ENCODE measurements around the gene STRIT1. TPM values are rescaled to one million over a fixed set of nuclear protein-coding genes. Genes with fewer than 3 reads are reported as not detected.
"Not testable (repeated sequence)": the region's sequence is repeated elsewhere in the genome, so short reads cannot be mapped to it uniquely, and the experiment has no call there.

STRIT1 gene
- total RNA-seq, 1 donor from 2014 or later: 2.5 TPM

- DNase-seq: peak; percentile 18
Measured at GRCh38 chr3:155313300-155313699, 19.8 kb upstream of the STRIT1 start.

GRCh38 chr3:155312781-155313180, 19.3 kb upstream of the STRIT1 start:
- no peak for DNase-seq

- DNase-seq: no peak
Measured at GRCh38 chr3:155309581-155309980, 16.1 kb upstream of the STRIT1 start.

- no peak for DNase-seq
Measured at GRCh38 chr3:155308831-155309230, 15.3 kb upstream of the STRIT1 start.

GRCh38 chr3:155307183-155307582, 13.7 kb upstream of the STRIT1 start:
- no peak for DNase-seq

- DNase-seq: no peak
Measured at GRCh38 chr3:155304394-155304793, 10.9 kb upstream of the STRIT1 start.

GRCh38 chr3:155303540-155304097, 10.1 kb upstream of the STRIT1 start:
- no peak for DNase-seq

- no peak for DNase-seq
Measured at GRCh38 chr3:155302891-155303290, 9.4 kb upstream of the STRIT1 start.

- peak; percentile 4 for DNase-seq
Measured at GRCh38 chr3:155302481-155302880, 9.0 kb upstream of the STRIT1 start.

- DNase-seq: no peak
Measured at GRCh38 chr3:155297100-155297499, 3.6 kb upstream of the STRIT1 start.

- DNase-seq: no peak
Measured at GRCh38 chr3:155296413-155296812, 2.9 kb upstream of the STRIT1 start.

GRCh38 chr3:155292693-155293092, 790 bp downstream of the STRIT1 start:
- DNase-seq: no peak

GRCh38 chr3:155292133-155292532, 1.4 kb downstream of the STRIT1 start:
- DNase-seq: peak; percentile 50

GRCh38 chr3:155286736-155287135, 6.7 kb downstream of the STRIT1 start:
- no peak for DNase-seq

- no peak for DNase-seq
Measured at GRCh38 chr3:155285936-155286335, 7.5 kb downstream of the STRIT1 start.

- DNase-seq: no peak
Measured at GRCh38 chr3:155283092-155284056, 10.1 kb downstream of the STRIT1 start.

- no peak for DNase-seq
Measured at GRCh38 chr3:155282385-155283091, 10.9 kb downstream of the STRIT1 start.

- no peak for DNase-seq
Measured at GRCh38 chr3:155281912-155282311, 11.6 kb downstream of the STRIT1 start.

- DNase-seq: not testable (repeated sequence)
Measured at GRCh38 chr3:155276089-155276488, 17.4 kb downstream of the STRIT1 start.

GRCh38 chr3:155275159-155275754, 18.2 kb downstream of the STRIT1 start:
- not testable (repeated sequence) for DNase-seq

- not testable (repeated sequence) for DNase-seq
Measured at GRCh38 chr3:155274435-155274834, 19.0 kb downstream of the STRIT1 start.

- no peak for DNase-seq
Measured at GRCh38 chr3:155271343-155271613, 22.2 kb downstream of the STRIT1 start.
